H1 (cell line): ENCODE data around the gene MOSMO. TPM values are rescaled to one million over a fixed set of nuclear protein-coding genes. Genes with fewer than 3 reads are reported as not detected.

Source experiments
- CTCF ChIA-PET: fragments of 300-600 bp; sonication (Branson Sonifier 250); formaldehyde crosslinking; loops from one replicate; lab custom pipeline; 2021; ENCODE audit not compliant: partially characterized antibody; lab: Charles Lee
- POLR2A ChIA-PET: fragments of 300-600 bp; sonication (Branson Sonifier 250); formaldehyde crosslinking; loops from one replicate; lab custom pipeline; 2021; ENCODE audit warnings: inconsistent platforms; ENCODE audit not compliant: partially characterized antibody; lab: Charles Lee
- DNase-seq, 2 experiments: peaks; one replicate each; pipeline versions ENCODE4 v3.0.0 to v3.0.0-alpha.2; 2010 to 2022; ENCODE audit warnings: low spot score in 2 of 2, low read depth in 1 of 2, mixed read lengths in 1 of 2
- FAIRE-seq: peaks from 2 replicates; lab custom pipeline; 2011; peaks lifted over from hg19 to GRCh38; lab: Jason Lieb, UNC
- H2AFZ ChIP-seq: 2 replicates; pipeline ENCODE4 v1.8.1; 2012; ENCODE audit warnings: low read length, inconsistent platforms
- H2AK5ac ChIP-seq: 2 replicates; pipeline ENCODE4 v1.6.1; 2013; ENCODE audit warnings: low read depth, low read length
- H2BK120ac ChIP-seq: replicated peaks from 2 replicates; pipeline ENCODE3; 2013; ENCODE audit warnings: low read depth, low read length, inconsistent platforms
- H2BK12ac ChIP-seq: 2 replicates; pipeline ENCODE4 v1.6.1; 2013; ENCODE audit warnings: low read depth, low read length
- H2BK15ac ChIP-seq: 2 replicates; pipeline ENCODE4 v1.6.1; 2013; ENCODE audit warnings: low read length
- H2BK20ac ChIP-seq: 2 replicates; pipeline ENCODE4 v1.6.1; 2013; ENCODE audit warnings: low read length
- H2BK5ac ChIP-seq: 2 replicates; pipeline ENCODE4 v1.6.1; 2013; ENCODE audit warnings: low read depth, low read length
- H3K14ac ChIP-seq: 2 replicates; pipeline ENCODE4 v1.6.1; 2013; ENCODE audit warnings: inconsistent platforms; ENCODE audit not compliant: insufficient read length
- H3K18ac ChIP-seq: 2 replicates; pipeline ENCODE4 v1.6.1; 2013; ENCODE audit warnings: low read length; ENCODE audit errors: extremely low read depth
- H3K23ac ChIP-seq: 2 replicates; pipeline ENCODE4 v1.6.1; 2013; ENCODE audit warnings: inconsistent platforms; ENCODE audit not compliant: insufficient read length
- H3K23me2 ChIP-seq: 2 replicates; pipeline ENCODE4 v1.6.1; 2013; ENCODE audit warnings: low read depth, low read length
- H3K27ac ChIP-seq: 2 replicates; pipeline ENCODE4 v1.6.1; 2011; ENCODE audit warnings: low read depth, low read length, inconsistent platforms
- H3K27me3 ChIP-seq, 4 experiments: replicated peaks in 1 of 4; 1 replicate in 1 of 4; 2 replicates in 3 of 4; pipeline versions ENCODE4 v1.6.1 to v1.8.1; 2011 to 2013; ENCODE audit warnings: low read length in 3 of 4, mild to moderate bottlenecking in 3 of 4, inconsistent platforms in 2 of 4, mixed read lengths in 2 of 4, moderate library complexity in 1 of 4; ENCODE audit not compliant: control insufficient read depth in 3 of 4, insufficient read depth in 3 of 4; ENCODE audit errors: extremely low read depth in 1 of 4
- H3K36me3 ChIP-seq, 4 experiments: 2 replicates each; pipeline versions ENCODE4 v1.6.1 to v1.8.1; 2011 to 2013; ENCODE audit warnings: mild to moderate bottlenecking in 4 of 4, low read length in 3 of 4, moderate library complexity in 2 of 4, control low read depth in 1 of 4, inconsistent platforms in 1 of 4; ENCODE audit not compliant: insufficient read depth in 4 of 4, control insufficient read depth in 2 of 4
- H3K4ac ChIP-seq: replicated peaks from 2 replicates; pipeline ENCODE3; 2013; ENCODE audit warnings: low read length, low read depth, mixed read lengths, inconsistent platforms; ENCODE audit not compliant: insufficient read length
- H3K4me1 ChIP-seq, 4 experiments: replicated peaks in 1 of 4; 1 replicate in 1 of 4; 2 replicates in 3 of 4; pipeline versions ENCODE4 v1.6.1 to v1.8.1; 2011 to 2013; ENCODE audit warnings: low read length in 3 of 4, inconsistent platforms in 2 of 4, mixed read lengths in 1 of 4; ENCODE audit not compliant: insufficient read depth in 4 of 4, control insufficient read depth in 3 of 4
- H3K4me2 ChIP-seq, 2 experiments: 2 replicates each; pipeline versions ENCODE4 v1.6.1 to v1.8.1; 2011 to 2013; ENCODE audit warnings: low read depth in 2 of 2, low read length in 2 of 2, control low read depth in 1 of 2, inconsistent platforms in 1 of 2, mild to moderate bottlenecking in 1 of 2; ENCODE audit not compliant: insufficient read depth in 1 of 2
- H3K4me3 ChIP-seq, 4 experiments: fragments of 200-600, 300-600 bp in 1 of 4; sonication (generic), shearing (Covaris generic), sonication (Bioruptor Twin) in 1 of 4; 2 replicates each; pipeline versions ENCODE4 v1.5.1 to v1.8.1; 2011 to 2016; ENCODE audit warnings: low read length in 4 of 4, low read depth in 3 of 4, control low read depth in 2 of 4, inconsistent platforms in 2 of 4, mild to moderate bottlenecking in 2 of 4, mixed read lengths in 1 of 4, moderate library complexity in 1 of 4; ENCODE audit not compliant: insufficient read depth in 2 of 4; ENCODE audit errors: extremely low read depth in 1 of 4
- H3K56ac ChIP-seq: replicated peaks from 2 replicates; pipeline ENCODE3; 2013; ENCODE audit warnings: low read depth, mild to moderate bottlenecking, mixed read lengths, low read length, inconsistent platforms; ENCODE audit not compliant: insufficient read length
- H3K79me1 ChIP-seq: 2 replicates; pipeline ENCODE4 v1.6.1; 2013; ENCODE audit warnings: low read depth, low read length, control low read depth
- H3K79me2 ChIP-seq, 2 experiments: 2 replicates each; pipeline versions ENCODE4 v1.6.1 to v1.8.1; 2012 to 2013; ENCODE audit warnings: low read length in 2 of 2, mild to moderate bottlenecking in 2 of 2, inconsistent platforms in 1 of 2; ENCODE audit not compliant: insufficient read depth in 2 of 2, control insufficient read depth in 1 of 2
- H3K9ac ChIP-seq, 4 experiments: replicated peaks in 1 of 4; 1 replicate in 1 of 4; 2 replicates in 3 of 4; pipeline versions ENCODE4 v1.6.1 to v1.8.1; 2011 to 2013; ENCODE audit warnings: low read depth in 3 of 4, low read length in 3 of 4, control low read depth in 2 of 4, mild to moderate bottlenecking in 2 of 4, moderate library complexity in 2 of 4, inconsistent platforms in 1 of 4; ENCODE audit errors: extremely low read depth in 1 of 4
- H3K9me3 ChIP-seq, 2 experiments: 2 replicates each; pipeline versions ENCODE4 v1.6.1 to v1.8.1; 2012 to 2013; ENCODE audit warnings: mild to moderate bottlenecking in 2 of 2, moderate library complexity in 2 of 2, control low read depth in 1 of 2, inconsistent platforms in 1 of 2, low read depth in 1 of 2, low read length in 1 of 2, mixed read lengths in 1 of 2; ENCODE audit not compliant: insufficient read depth in 2 of 2
- H4K20me1 ChIP-seq, 2 experiments: replicated peaks in 1 of 2; 2 replicates each; pipeline versions ENCODE3 to v1.8.1; 2011 to 2013; ENCODE audit warnings: inconsistent platforms in 2 of 2, low read length in 2 of 2, mild to moderate bottlenecking in 1 of 2; ENCODE audit not compliant: insufficient read depth in 2 of 2, control insufficient read depth in 1 of 2
- H4K5ac ChIP-seq: 2 replicates; pipeline ENCODE4 v1.6.1; 2013; ENCODE audit warnings: low read length, low read depth, mixed read lengths, inconsistent platforms; ENCODE audit not compliant: insufficient read length
- H4K8ac ChIP-seq: 2 replicates; pipeline ENCODE4 v1.8.0; 2013; ENCODE audit warnings: mild to moderate bottlenecking, moderate library complexity, low read length, inconsistent platforms; ENCODE audit not compliant: insufficient read depth; ENCODE audit errors: extremely low read depth
- H4K91ac ChIP-seq: replicated peaks from 2 replicates; pipeline ENCODE3; 2013; ENCODE audit warnings: low read length, mixed read lengths, inconsistent platforms; ENCODE audit not compliant: insufficient read length
- EP300 ChIP-seq, 2 experiments: IDR thresholded peaks; 1 replicate in 1 of 2; 2 replicates in 1 of 2; pipeline ENCODE4 v1.6.1; 2011 to 2012; ENCODE audit warnings: low read depth in 2 of 2, low read length in 2 of 2, mild to moderate bottlenecking in 2 of 2, borderline replicate concordance in 1 of 2, inconsistent platforms in 1 of 2, moderate library complexity in 1 of 2
- HDAC6 ChIP-seq: IDR thresholded peaks from one replicate; pipeline ENCODE4 v1.7.1; 2012; ENCODE audit warnings: low read depth, mild to moderate bottlenecking, inconsistent platforms, low read length, moderate library complexity
- KDM5A ChIP-seq: fragments of 200-600 bp; IDR thresholded peaks from 2 replicates; pipeline ENCODE4 v1.7.1; 2012; ENCODE audit warnings: mild to moderate bottlenecking, low read length, inconsistent platforms, mixed read lengths
- YY1 ChIP-seq: IDR thresholded peaks from 2 replicates; pipeline ENCODE4 v1.6.1; 2011; ENCODE audit warnings: low read depth, mild to moderate bottlenecking, low read length
- WGBS, 2 experiments: shearing (Covaris generic) in 1 of 2; methylation state at CpG; one replicate each; pipeline versions ENCODE4 v1.1.6 to v1.1.7; 2013 to 2015; ENCODE audit warnings: low lambda C conversion rate in 2 of 2, mixed read lengths in 2 of 2, inconsistent platforms in 1 of 2, low coverage in 1 of 2, missing lambda C conversion rate in 1 of 2; ENCODE audit not compliant: insufficient replicate concordance in 2 of 2, insufficient coverage in 1 of 2, insufficient read length in 1 of 2; ENCODE audit errors: extremely low coverage in 1 of 2, missing lambda C conversion rate in 1 of 2; 5-methylcytosine and 5-hydroxymethylcytosine counted together
- polyA plus RNA-seq, 7 experiments: library from polyadenylated mRNA; depleted of rRNA in 3 of 7; stranded (reverse) in 5 of 7; unstranded in 2 of 7; fragments of >200 nt in 5 of 7; fragments of 200-250 nt in 2 of 7; gene quantifications; 1 replicate in 5 of 7; 2 replicates in 1 of 7; 4 replicates in 1 of 7; pipeline versions ENCODE4 v1.2.1 to v1.2.3, GENCODE V29; 2011 to 2013; ENCODE audit warnings: missing spikeins in 2 of 7, mixed read lengths in 2 of 7
- total RNA-seq: library from RNA; stranded (reverse); fragmentation: NEBNext Ultra II Directional; extraction: Animal tissue kit (Norgen Biotek cat#: 25700); gene quantifications from 2 replicates; pipeline ENCODE4 v1.2.1, GENCODE V29; 2021
- TF ChIP-seq, protein P1 (sequence below): IDR thresholded peaks from 2 replicates; pipeline ENCODE4 v1.6.1; 2012; ENCODE audit warnings: inconsistent platforms

Gene MOSMO
- total and polyA plus RNA-seq, 2 of the 8 experiments (the other 6 are each of a cell fraction or from before 2014, with no cell fraction given), result 8.6 to 14.8 TPM

DNA sequence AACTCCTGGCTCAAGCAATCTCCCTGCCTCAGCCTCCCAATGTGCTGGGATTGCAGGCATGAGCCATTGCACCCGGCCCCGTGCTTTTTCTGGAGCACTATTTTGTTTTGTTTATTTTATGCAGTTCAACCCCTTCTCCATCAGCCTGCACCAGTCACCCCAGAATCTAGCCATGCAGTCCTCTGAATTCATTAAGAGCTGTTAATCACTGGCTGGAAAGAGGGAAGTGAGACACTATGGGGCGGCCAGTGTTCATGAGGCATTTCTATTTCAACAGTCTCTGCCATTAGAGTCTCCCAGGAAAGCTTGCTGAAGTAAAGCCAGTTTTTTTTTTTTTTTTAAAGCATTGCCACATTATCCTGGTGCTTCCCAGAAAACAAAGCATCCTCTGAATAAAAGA, 86.1 kb downstream of the MOSMO start:
- Histone ChIP-seq H3K79me2 (no peaks in the 10 kb centered on the region), H2AFZ (no peak overlapping the region), H3K27me3 (no peaks in the 10 kb centered on the region), H3K4ac (no peak overlapping the region), H3K4me3 (no peak overlapping the region), H3K4me1 (peaks cover 0 to 12% (median 3%) of the 10 kb centered on the region in 4 experiments; a peak in 6 of 7 replicates), H3K23me2 (0 out of 2 replicates have a peak, but pooled peaks cover 2% of the 10 kb centered on the region), H2BK5ac (no peak overlapping the region), H4K8ac (no peak overlapping the region), H4K20me1 (no peaks in the 10 kb centered on the region), H3K18ac (no peak overlapping the region), H3K9me3 (no peaks in the 10 kb centered on the region), H2BK12ac (no peak overlapping the region), H4K5ac (no peak overlapping the region), H3K79me1 (no peaks in the 10 kb centered on the region), H2BK15ac (no peak overlapping the region), H4K91ac (no peak overlapping the region), H3K23ac (no peak overlapping the region), H3K4me2 (no peak overlapping the region), H3K56ac (no peak overlapping the region), H3K9ac (no peak overlapping the region), H3K14ac (no peak overlapping the region), H3K36me3 (no peaks in the 10 kb centered on the region), H2AK5ac (no peak overlapping the region), H2BK120ac (no peak overlapping the region), H3K27ac (no peak overlapping the region), H2BK20ac (no peak overlapping the region)
- POLR2A ChIA-PET, result no interaction called here
- no peak for TF ChIP-seq HDAC6
- TF ChIP-seq KDM5A, result no peak
- no peak for TF ChIP-seq EP300 (IDR thresholded peaks at IDR 0.05; ENCODE audit: borderline replicate concordance in 1 of 2, low read depth in 2 of 2, low read length in 2 of 2)
- TF ChIP-seq YY1, result no peak
- TF ChIP-seq, protein P1, sequence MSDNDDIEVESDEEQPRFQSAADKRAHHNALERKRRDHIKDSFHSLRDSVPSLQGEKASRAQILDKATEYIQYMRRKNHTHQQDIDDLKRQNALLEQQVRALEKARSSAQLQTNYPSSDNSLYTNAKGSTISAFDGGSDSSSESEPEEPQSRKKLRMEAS, result no peak
- CTCF ChIA-PET, result interaction anchor here (0.6 to 6.1 kb wide), 9 partner anchors 9 to 95 kb away, joined by 3 to 63 read pairs (median 4); no protein-coding TSS in a partner anchor
- WGBS, 2 experiments, result 98% methylated on average over 3 of the region's 3 CpGs; no CpG with 5 or more reads in 1 of the 2 experiments
- DNase-seq, result no peak
- no peak for FAIRE-seq
